Measurements from ENCODE around the gene ABCC1.

ABCC1 gene

GRCh38 chr16:16048904-16049582 is 99.6 kb downstream of the ABCC1 start:
- no peak for DNase-seq (ENCODE audit: low read depth)

DNA sequence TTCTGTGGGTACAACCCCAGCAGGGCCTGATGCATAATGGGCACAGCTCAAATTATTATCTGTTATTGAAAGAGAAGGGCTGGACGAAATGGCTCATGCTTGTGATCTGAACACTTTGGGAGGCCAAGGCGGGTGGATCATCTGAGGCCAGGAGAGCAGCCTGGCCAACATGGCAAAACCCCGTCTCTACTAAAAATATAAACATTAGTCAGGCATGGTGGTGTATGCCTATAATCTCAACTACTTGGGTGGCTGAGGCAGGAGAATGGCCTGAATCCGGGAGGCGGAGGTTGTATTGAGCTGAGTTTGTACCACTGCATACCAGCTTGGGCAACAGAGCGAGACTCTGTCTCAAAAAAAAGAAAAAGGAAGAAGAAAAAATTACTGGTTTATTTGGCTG is 100.7 kb downstream of the ABCC1 start:
- no peak for DNase-seq (ENCODE audit: low read depth)

- no peak for DNase-seq (ENCODE audit: low read depth)
Measured at GRCh38 chr16:16051132-16051531, 101.7 kb downstream of the ABCC1 start.

GRCh38 chr16:16052916-16053315 is 103.5 kb downstream of the ABCC1 start:
- DNase-seq (ENCODE audit: low read depth), result no peak

- no peak for DNase-seq (ENCODE audit: low read depth)
Measured at GRCh38 chr16:16057102-16057501, 107.7 kb downstream of the ABCC1 start.

DNA sequence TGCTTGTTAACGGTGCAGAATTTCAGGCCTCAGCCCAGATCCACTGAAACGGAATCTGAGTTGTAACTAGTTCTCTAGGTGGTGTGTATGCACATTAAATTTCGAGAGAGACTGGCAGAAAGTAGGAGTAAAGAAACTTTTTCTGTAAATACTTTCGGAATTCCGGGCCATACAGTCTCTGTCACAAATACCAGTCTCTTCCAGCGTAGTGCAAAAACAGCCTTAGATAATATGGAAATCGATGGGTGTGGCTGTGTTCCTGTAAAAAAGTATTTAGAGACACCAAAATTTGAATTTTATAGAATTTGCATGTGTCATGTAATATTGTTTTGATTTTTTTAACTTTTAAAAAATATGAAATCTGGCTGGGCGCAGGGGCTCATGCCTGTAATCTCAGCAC is 109.7 kb downstream of the ABCC1 start:
- no peak for DNase-seq (ENCODE audit: low read depth)

DNA sequence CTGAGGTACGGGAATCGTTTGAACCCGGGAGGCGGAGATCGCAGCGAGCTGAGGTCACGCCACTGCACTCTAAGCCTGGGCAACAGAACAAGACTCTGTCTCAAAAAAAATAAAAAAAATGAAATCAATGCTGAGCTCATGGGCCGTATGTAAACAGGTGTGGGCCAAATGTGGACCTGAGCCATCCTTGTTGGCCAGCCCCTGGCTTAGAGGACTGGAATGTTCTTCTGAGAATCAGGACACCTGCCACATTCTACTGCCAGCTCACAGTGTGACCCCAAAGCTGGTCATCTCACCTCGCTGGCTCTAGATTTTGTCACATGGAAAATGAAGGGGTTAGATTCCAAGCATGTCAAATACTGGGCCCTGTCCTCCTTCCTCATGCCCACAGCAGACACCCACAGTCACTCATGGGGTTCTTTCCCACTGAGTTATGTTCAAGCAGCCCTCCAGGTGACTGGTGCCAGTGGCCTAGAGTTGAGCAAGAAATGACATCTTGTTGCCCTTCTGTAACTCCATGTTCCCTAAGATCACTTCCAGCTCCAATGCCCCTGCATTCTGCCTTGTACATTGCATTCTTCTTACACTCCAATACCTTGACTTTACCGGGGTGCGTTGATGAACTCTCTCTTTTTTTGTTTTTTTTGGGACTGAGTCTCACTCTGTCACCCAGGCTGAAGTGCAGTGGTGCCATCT is 110.6 kb downstream of the ABCC1 start:
- DNase-seq (ENCODE audit: low read depth), result no peak

GRCh38 chr16:16062023-16062937 is 112.9 kb downstream of the ABCC1 start:
- DNase-seq (ENCODE audit: low read depth), result no peak

DNA sequence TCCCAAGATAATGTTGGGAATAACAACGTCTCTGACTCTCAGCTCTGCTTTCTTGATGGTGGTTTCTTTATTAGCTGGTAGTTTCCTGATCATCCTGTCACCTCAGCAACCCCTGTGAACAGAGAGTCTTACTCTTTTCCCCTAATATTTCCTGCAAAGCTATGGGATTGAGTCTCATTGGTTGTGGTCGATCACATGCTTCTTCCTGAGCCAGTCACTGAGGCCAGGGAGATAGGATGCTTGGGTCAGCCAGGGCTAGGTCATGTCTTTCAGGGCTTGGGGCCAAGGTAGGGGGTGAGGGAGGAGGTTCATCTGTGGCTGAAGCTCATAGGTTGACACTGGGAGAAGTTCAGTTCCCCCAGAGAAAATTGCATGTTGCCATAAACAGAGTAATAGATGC is 114.3 kb downstream of the ABCC1 start:
- DNase-seq (ENCODE audit: low read depth), result no peak

DNA sequence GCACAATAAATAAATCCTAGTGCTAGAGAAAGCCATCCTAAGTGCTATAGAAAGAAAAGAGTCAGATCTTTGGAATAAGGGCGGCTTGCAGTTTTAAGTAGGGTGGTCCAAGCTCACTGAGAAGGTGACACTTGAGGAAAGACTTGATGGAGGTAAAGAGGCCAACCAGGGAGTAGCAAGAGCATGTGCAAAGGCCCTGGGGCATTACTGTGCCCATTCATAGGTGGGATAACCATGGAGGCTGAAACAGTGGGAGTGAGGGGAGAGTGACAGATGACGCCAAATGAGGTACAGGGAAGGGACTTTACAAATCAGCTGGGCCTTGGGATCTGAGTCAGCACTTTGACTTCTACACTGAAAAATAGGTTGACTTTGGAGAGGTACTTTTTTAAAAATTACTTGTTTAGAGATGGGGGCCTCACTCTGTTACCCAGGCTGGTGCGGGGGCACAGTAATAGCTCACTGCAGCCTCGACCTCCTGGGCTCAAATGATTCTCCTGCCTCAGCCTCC is 115.5 kb downstream of the ABCC1 start:
- no peak for DNase-seq (ENCODE audit: low read depth)

DNA sequence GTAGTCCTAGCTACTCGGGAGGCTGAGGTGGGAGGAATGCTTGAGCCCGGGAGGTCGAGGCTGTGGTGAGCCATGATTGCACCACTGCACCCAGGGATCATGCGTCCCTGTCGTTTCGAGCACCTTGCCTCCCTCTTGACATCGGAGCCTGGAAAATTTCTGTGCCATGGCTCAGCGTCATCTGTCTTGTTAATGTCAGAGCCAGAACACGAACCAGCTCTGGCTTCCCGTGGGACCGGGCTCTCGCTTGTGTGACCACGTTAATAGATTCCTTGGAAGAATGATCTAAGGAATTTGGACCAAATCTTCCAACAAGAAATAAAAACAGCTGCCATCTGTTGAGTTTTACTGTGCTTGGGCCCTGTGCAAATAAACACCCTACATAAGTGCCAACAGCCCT is 117.7 kb downstream of the ABCC1 start:
- no peak for DNase-seq (ENCODE audit: low read depth)

DNA sequence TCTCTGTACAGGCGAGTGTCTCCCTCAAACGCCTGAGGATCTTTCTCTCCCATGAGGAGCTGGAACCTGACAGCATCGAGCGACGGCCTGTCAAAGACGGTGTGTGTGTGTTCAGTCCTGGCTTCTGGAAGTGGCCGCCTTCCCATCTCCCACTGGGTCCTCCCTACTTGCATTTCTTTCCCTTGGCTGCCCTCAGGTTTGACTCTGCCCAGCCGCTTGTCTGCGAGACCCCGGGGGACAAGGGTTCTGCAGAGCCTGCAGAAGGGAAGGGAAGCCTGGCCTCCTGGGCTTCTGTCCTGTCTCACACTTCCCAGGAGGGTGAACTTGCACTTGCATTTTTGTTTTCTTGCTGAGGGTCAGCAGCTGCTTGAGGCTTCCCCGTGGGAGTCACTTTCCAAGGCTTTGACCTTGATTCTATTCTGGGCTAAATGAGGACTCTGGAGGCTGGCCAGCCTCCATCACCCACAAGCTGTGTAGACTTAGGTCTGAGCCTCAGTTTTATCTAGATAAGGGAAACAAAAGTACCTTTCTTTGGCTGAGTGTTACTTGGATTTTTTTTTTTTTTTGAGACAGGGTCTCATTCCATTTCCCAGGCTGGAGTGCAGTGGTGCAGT is 122.3 kb downstream of the ABCC1 start:
- DNase-seq (ENCODE audit: low read depth), result no peak

GRCh38 chr16:16073001-16073545 is 123.7 kb downstream of the ABCC1 start:
- no peak for DNase-seq (ENCODE audit: low read depth)

DNA sequence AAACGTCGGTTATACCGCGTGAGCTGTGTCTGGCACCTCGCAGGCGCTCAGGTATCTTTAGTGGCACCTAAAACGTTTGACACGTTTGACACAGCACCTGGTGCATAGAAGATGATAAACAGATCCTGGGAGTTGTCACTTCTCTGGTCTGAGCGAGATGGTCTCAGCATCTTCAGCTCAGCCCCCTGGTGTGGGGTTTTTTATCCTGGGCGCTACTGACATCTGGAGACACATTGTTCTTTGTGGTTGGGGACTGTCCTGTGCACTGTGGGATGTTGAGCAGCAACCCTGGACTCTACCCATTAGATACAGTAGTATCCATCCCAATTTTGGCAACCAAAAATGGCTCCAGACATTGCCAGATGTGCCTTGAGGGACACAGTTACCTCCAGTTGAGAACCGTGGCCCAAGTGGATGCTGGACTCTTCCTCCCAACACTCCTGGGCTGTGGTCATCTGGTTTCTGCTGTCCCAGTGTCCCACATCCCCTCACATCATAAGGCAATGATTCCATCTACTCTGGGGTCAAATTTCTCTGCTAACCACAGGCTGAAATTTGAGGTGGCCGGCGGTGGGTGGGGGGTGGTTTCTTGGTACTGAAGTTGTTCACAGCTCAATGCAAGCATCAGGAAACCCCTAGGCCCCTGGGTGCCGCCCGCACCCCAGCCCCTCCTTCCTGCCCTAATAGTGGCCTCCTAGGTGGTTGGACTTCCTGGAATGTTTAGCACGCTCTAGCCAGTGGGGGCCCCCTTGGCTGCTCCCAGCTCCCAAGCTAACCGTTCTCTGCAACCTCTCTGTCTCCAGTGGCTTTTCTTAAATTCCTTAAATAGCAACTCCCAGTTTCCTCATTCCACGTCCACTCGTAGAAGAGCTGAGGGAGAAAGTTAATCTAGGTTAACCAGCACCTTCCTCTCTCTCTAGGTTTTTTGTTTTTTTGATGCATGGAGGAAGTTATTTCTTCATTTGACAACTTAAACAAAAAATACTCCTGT is 124.8 kb downstream of the ABCC1 start:
- DNase-seq (ENCODE audit: low read depth), result no peak

DNA sequence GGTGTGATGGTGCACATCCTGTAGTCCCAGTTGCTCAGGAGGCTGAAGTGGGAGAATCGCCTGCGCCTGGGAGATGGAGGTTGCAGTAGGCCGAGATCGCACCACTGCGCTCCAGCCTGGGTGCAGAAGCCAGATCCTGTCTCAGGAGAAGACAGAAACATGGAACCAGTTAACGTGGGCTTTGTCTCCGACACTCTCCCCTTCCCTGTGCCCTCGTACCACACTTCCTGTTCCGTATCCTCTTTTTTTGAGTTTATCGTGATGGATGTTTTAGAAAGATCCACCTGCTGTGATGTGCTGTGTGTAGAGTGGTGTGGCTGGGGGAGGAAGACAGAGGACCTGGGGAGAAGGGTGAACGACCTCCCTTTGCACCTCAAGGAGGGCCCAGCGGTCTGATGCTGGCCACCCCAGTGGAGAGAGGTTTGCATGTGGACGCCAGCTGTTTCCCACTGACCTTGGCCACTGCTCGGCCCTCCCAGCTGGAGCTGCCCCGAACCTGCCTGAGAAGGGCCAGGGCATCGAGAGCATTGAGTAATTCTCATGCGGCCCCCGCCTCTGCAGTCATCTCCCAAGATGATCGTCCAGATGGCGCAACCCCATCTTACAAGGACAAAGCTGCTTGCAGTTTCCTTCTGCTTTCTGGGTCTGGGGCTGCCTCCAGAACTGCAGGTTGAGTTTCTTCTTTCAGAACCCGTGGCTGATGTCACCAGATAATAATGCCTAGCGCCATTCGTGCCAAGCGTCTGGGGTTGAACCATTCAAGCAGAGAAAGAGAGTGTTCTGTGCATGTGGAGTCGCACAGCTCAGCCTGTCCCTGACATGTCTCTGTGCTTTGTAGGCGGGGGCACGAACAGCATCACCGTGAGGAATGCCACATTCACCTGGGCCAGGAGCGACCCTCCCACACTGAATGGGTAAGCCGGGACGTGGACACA is 126.3 kb downstream of the ABCC1 start:
- DNase-seq (ENCODE audit: low read depth), result no peak

- no peak for DNase-seq (ENCODE audit: low read depth)
Measured at GRCh38 chr16:16076423-16076813, 127.0 kb downstream of the ABCC1 start.

- no peak for DNase-seq (ENCODE audit: low read depth)
Measured at GRCh38 chr16:16080465-16081065, 131.1 kb downstream of the ABCC1 start.

DNA sequence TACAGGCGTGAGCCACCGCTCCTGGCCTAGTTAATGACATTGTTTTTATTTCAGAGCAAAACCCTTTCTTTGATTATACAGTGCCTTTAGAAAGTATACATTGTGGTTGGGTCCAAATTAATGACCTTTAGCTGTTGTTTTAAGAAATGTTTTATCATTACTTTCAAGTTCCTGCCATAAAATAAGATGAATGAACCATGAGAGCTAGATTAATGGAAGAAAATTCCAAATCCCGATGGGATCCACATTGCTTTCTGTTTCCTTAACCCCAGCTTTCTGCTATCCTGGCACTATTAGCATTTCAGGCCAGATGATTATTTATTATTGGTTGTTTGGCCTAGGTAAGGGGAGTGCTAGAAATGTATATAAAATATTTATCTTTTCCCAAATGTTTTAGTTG is 131.7 kb downstream of the ABCC1 start:
- DNase-seq (ENCODE audit: low read depth), result no peak

- DNase-seq (ENCODE audit: low read depth), result no peak
Measured at GRCh38 chr16:16082255-16082654, 132.8 kb downstream of the ABCC1 start.
